Stimulated activated CD8-positive, alpha-beta memory T cell treated with anti-CD3 and anti-CD28 coated beads, Interleukin-15, amount 100 ng/mL, for 1 hour (primary cell): ENCODE results near the gene RBP4.

Experiments used
- DNase-seq: peaks from one replicate; pipeline ENCODE4 v3.0.0-alpha.2; 2020; ENCODE audit warnings: low read depth

The RBP4 gene

GRCh38 chr10:93601146-93601773, at the start of gene RBP4:
Gene RBP4 (minus strand): TSS chr10:93601235. CDS start chr10:93601028, 207 bp downstream.
- DNase-seq = no peak

- no peak for DNase-seq
Observed at GRCh38 chr10:93639791-93640190, 38.8 kb upstream of the RBP4 start.

- no peak for DNase-seq
Observed at GRCh38 chr10:93630625-93631557, 29.9 kb upstream of the RBP4 start.

GRCh38 chr10:93629647-93630305, 28.7 kb upstream of the RBP4 start:
- DNase-seq = no peak

- DNase-seq = no peak
Observed at GRCh38 chr10:93628858-93629257, 27.8 kb upstream of the RBP4 start.

GRCh38 chr10:93622942-93623341, 21.9 kb upstream of the RBP4 start:
- no peak for DNase-seq

GRCh38 chr10:93620925-93621324, 19.9 kb upstream of the RBP4 start:
- DNase-seq = no peak

- no peak for DNase-seq
Observed at GRCh38 chr10:93615576-93616235, 14.7 kb upstream of the RBP4 start.

GRCh38 chr10:93614101-93614825, 13.2 kb upstream of the RBP4 start:
- DNase-seq = no peak

- DNase-seq = no peak
Observed at GRCh38 chr10:93613126-93613525, 12.1 kb upstream of the RBP4 start.

GRCh38 chr10:93612311-93612710, 11.3 kb upstream of the RBP4 start, which contains the start of gene PDE6C:
Gene PDE6C (plus strand): TSS chr10:93612537. CDS start chr10:93612726, 189 bp downstream.
- no peak for DNase-seq

GRCh38 chr10:93608421-93608820, 7.4 kb upstream of the RBP4 start:
- no peak for DNase-seq

- no peak for DNase-seq
Observed at GRCh38 chr10:93604146-93604545, 3.1 kb upstream of the RBP4 start.

- DNase-seq = no peak
Observed at GRCh38 chr10:93603023-93603422, 2.0 kb upstream of the RBP4 start.

GRCh38 chr10:93601774-93602162, 733 bp upstream of the RBP4 start:
- no peak for DNase-seq

GRCh38 chr10:93600446-93601145, 439 bp downstream of the RBP4 start:
- no peak for DNase-seq

GRCh38 chr10:93599778-93600177, 1.3 kb downstream of the RBP4 start:
- no peak for DNase-seq

GRCh38 chr10:93599335-93599734, 1.7 kb downstream of the RBP4 start:
- DNase-seq = no peak

GRCh38 chr10:93598157-93598556, 2.9 kb downstream of the RBP4 start:
- DNase-seq = no peak

- no peak for DNase-seq
Observed at GRCh38 chr10:93597075-93597599, 3.9 kb downstream of the RBP4 start.

- DNase-seq = no peak
Observed at GRCh38 chr10:93596539-93596938, 4.5 kb downstream of the RBP4 start.
